GM12878 (cell line): ENCODE data around the gene ARHGEF3. TPM values are rescaled to one million over a fixed set of nuclear protein-coding genes. Genes with fewer than 3 reads are reported as not detected.
A peak's percentile ranks its signal among the peaks of the same experiment; 100 is the strongest.

ENCODE experiments used
- ASH2L ChIP-seq: fragments of 300-600, 200-600 bp; sonication (generic); IDR thresholded peaks from 2 replicates; pipeline ENCODE4 v1.6.1; 2017; ENCODE audit warnings: low read depth, mild to moderate bottlenecking, borderline replicate concordance
- BACH1 ChIP-seq: fragments of 450-650 bp; IDR thresholded peaks from 2 replicates; pipeline ENCODE4 v1.6.1; 2017; ENCODE audit warnings: mild to moderate bottlenecking, borderline replicate concordance
- CBX5 ChIP-seq: sonication (generic); IDR thresholded peaks from 2 replicates; pipeline ENCODE4 v1.6.1; 2016; ENCODE audit warnings: low read depth, moderate library complexity, mild to moderate bottlenecking, inconsistent platforms
- JUND ChIP-seq: IDR thresholded peaks from 2 replicates; pipeline ENCODE4 v1.6.1; 2012; ENCODE audit warnings: low read depth, mild to moderate bottlenecking, low read length, improper control_type of control experiment, moderate library complexity
- LARP7 ChIP-seq: fragments of 450-650 bp; IDR thresholded peaks from 2 replicates; pipeline ENCODE4 v1.6.1; 2017; ENCODE audit warnings: mild to moderate bottlenecking
- NFXL1 ChIP-seq: fragments of 450-650 bp; IDR thresholded peaks from 2 replicates; pipeline ENCODE4 v1.6.1; 2017; ENCODE audit warnings: antibody characterized with exemption, mild to moderate bottlenecking, borderline replicate concordance
- NFYA ChIP-seq: IDR thresholded peaks from 2 replicates; pipeline ENCODE4 v1.6.1; 2011; ENCODE audit warnings: low read depth, mild to moderate bottlenecking, low read length, improper control_type of control experiment, borderline replicate concordance
- PAX5 ChIP-seq: IDR thresholded peaks from 2 replicates; pipeline ENCODE4 v1.6.1; 2011; ENCODE audit warnings: low read depth, low read length, borderline replicate concordance
- PAX8 ChIP-seq: fragments of 450-650 bp; IDR thresholded peaks from 2 replicates; pipeline ENCODE4 v1.6.1; 2017; ENCODE audit warnings: mild to moderate bottlenecking, moderate library complexity
- PML ChIP-seq: IDR thresholded peaks from 2 replicates; pipeline ENCODE4 v1.6.1; 2012; ENCODE audit warnings: low read length, inconsistent platforms
- RELA ChIP-seq: fragments of 450-650 bp; IDR thresholded peaks from 2 replicates; pipeline ENCODE4 v1.8.0; 2014; ENCODE audit warnings: borderline replicate concordance; ENCODE audit not compliant: partially characterized antibody
- SIX5 ChIP-seq: IDR thresholded peaks from 2 replicates; pipeline ENCODE4 v1.6.1; 2011; ENCODE audit warnings: mild to moderate bottlenecking, low read depth, low read length, moderate library complexity; ENCODE audit not compliant: severe bottlenecking
- SMARCA5 ChIP-seq: fragments of 450-650 bp; IDR thresholded peaks from 2 replicates; pipeline ENCODE4 v1.6.1; 2017; ENCODE audit warnings: mild to moderate bottlenecking
- SREBF2 ChIP-seq: IDR thresholded peaks from 2 replicates; pipeline ENCODE4 v1.6.1; 2012; ENCODE audit warnings: mild to moderate bottlenecking, low read length
- SRF ChIP-seq, 2 experiments: IDR thresholded peaks; 2 replicates each; pipeline ENCODE4 v1.6.1; 2011; ENCODE audit warnings: low read depth in 2 of 2, low read length in 2 of 2, mild to moderate bottlenecking in 1 of 2, moderate library complexity in 1 of 2
- ZBED1 ChIP-seq: IDR thresholded peaks from 2 replicates; pipeline ENCODE4 v1.6.1; 2016; ENCODE audit warnings: borderline replicate concordance
- polyA plus RNA-seq, 11 experiments: library from polyadenylated mRNA; depleted of rRNA in 4 of 11; unstranded in 6 of 11; stranded (reverse) in 5 of 11; fragments of >200 nt; fragmentation: Nextera tagmentation in 4 of 11; fragmentation: Illumina TruSeq in 1 of 11; extraction: Ambion mirVana in 4 of 11; extraction: Trizol in 1 of 11; gene quantifications; 1 replicate in 1 of 11; 2 replicates in 10 of 11; pipeline versions ENCODE4 v1.2.1 to v1.2.3, GENCODE V29; 2011 to 2016; ENCODE audit warnings: inconsistent platforms in 2 of 11, missing spikeins in 2 of 11, low read depth in 1 of 11
- total RNA-seq, 4 experiments: library from RNA; depleted of rRNA in 3 of 4; stranded (reverse); fragments of >200 nt in 3 of 4; fragmentation: Illumina TruSeq in 1 of 4; extraction: Trizol in 1 of 4; gene quantifications; 2 replicates each; pipeline versions ENCODE4 v1.2.1 to v1.2.3, GENCODE V29; 2013 to 2021
- TF ChIP-seq, protein P1 (sequence below): fragments of 450-650 bp; formaldehyde crosslinking; IDR thresholded peaks from 2 replicates; pipeline ENCODE4 v1.4.0; 2022; ENCODE audit warnings: mild to moderate bottlenecking, moderate library complexity
- TF ChIP-seq, protein P2 (sequence below): IDR thresholded peaks from 2 replicates; pipeline ENCODE4 v1.6.1; 2011; ENCODE audit warnings: borderline replicate concordance, low read depth, mild to moderate bottlenecking, moderate library complexity, low read length; ENCODE audit not compliant: insufficient read depth, poor library complexity, severe bottlenecking
- TF ChIP-seq, protein P3 (sequence below): fragments of 450-650 bp; formaldehyde crosslinking; IDR thresholded peaks from 2 replicates; pipeline ENCODE4 v1.4.0; 2020; ENCODE audit warnings: mild to moderate bottlenecking, moderate library complexity
- TF ChIP-seq, protein P4 (sequence below): fragments of 450-650 bp; IDR thresholded peaks from 2 replicates; pipeline ENCODE4 v1.6.1; 2017; ENCODE audit warnings: mild to moderate bottlenecking, low read depth, inconsistent platforms; ENCODE audit not compliant: poor library complexity, severe bottlenecking

ARHGEF3 gene
- total and polyA plus RNA-seq, 10 of the 15 experiments (the other 5 are each of a cell fraction or from before 2014, with no cell fraction given), result 21.8 to 78.7 (median 56.2) TPM

DNA sequence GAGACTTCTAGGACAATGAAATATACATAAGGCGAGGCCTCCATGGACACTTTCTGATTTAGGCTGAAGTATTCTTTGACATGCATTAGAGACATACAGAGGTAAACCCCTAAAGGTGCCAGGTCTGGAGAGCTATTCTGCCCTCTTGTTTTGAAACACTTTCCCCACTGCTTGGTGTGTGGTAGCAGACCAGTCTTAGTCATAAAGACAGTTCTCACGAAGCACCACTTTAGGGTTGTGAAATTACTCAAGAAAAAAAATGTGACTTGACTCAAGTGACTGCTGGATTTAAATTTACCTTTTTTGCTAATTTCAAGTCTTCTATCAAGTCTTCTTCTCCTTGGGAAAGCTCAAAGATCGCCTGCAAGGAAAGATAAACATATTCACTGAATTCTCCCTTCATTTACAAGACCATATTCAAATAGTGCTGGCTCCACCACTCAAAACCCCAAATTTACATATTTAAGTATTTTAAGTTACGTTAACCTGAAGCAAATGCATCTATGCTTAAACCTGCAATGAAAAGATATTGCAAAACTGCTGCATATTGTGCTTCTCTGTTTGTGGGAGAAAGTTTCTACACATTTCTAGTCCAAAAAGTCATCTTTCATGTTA, 48.4 kb downstream of the ARHGEF3 start (continued):
- TF ChIP-seq NFXL1 (no peak), SREBF2 (no peak), SRF (IDR thresholded peaks at IDR 0.05; ENCODE audit: low read depth in 2 of 2, low read length in 2 of 2) (0 out of 4 replicates have a peak, but pooled peaks of 1 of the 2 experiments have one; percentile 58), BACH1 (peak; percentile 55; the same call in 1 of the 2 replicates), PAX8 (no peak), CBX5 (0 out of 2 replicates have a peak, but pooled peaks have one; percentile 53), JUND (peak; percentile 61; the same call in 1 of the 2 replicates), PAX5 (peak; percentile 96), SIX5 (no peak), LARP7 (no peak), SMARCA5 (no peak), NFYA (no peak), PML (peak; percentile 78; the same call in 1 of the 2 replicates), RELA (no peak), ZBED1 (peak; percentile 84; the same call in 1 of the 2 replicates), ASH2L (no peak)
- TF ChIP-seq, protein P1, sequence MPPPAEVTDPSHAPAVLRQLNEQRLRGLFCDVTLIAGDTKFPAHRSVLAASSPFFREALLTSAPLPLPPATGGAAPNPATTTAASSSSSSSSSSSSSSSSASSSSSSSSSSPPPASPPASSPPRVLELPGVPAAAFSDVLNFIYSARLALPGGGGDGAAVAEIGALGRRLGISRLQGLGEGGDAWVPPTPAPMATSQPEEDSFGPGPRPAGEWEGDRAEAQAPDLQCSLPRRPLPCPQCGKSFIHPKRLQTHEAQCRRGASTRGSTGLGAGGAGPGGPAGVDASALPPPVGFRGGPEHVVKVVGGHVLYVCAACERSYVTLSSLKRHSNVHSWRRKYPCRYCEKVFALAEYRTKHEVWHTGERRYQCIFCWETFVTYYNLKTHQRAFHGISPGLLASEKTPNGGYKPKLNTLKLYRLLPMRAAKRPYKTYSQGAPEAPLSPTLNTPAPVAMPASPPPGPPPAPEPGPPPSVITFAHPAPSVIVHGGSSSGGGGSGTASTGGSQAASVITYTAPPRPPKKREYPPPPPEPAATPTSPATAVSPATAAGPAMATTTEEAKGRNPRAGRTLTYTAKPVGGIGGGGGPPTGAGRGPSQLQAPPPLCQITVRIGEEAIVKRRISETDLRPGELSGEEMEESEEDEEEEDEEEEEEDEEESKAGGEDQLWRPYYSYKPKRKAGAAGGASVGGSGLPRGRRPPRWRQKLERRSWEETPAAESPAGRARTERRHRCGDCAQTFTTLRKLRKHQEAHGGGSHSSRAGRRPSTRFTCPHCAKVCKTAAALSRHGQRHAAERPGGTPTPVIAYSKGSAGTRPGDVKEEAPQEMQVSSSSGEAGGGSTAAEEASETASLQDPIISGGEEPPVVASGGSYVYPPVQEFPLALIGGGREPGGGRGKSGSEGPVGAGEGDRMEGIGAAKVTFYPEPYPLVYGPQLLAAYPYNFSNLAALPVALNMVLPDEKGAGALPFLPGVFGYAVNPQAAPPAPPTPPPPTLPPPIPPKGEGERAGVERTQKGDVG (CRISPR knock-in tag), result no peak
- TF ChIP-seq, protein P2, sequence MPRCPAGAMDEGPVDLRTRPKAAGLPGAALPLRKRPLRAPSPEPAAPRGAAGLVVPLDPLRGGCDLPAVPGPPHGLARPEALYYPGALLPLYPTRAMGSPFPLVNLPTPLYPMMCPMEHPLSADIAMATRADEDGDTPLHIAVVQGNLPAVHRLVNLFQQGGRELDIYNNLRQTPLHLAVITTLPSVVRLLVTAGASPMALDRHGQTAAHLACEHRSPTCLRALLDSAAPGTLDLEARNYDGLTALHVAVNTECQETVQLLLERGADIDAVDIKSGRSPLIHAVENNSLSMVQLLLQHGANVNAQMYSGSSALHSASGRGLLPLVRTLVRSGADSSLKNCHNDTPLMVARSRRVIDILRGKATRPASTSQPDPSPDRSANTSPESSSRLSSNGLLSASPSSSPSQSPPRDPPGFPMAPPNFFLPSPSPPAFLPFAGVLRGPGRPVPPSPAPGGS, result peak; percentile 93
- TF ChIP-seq, protein P3, sequence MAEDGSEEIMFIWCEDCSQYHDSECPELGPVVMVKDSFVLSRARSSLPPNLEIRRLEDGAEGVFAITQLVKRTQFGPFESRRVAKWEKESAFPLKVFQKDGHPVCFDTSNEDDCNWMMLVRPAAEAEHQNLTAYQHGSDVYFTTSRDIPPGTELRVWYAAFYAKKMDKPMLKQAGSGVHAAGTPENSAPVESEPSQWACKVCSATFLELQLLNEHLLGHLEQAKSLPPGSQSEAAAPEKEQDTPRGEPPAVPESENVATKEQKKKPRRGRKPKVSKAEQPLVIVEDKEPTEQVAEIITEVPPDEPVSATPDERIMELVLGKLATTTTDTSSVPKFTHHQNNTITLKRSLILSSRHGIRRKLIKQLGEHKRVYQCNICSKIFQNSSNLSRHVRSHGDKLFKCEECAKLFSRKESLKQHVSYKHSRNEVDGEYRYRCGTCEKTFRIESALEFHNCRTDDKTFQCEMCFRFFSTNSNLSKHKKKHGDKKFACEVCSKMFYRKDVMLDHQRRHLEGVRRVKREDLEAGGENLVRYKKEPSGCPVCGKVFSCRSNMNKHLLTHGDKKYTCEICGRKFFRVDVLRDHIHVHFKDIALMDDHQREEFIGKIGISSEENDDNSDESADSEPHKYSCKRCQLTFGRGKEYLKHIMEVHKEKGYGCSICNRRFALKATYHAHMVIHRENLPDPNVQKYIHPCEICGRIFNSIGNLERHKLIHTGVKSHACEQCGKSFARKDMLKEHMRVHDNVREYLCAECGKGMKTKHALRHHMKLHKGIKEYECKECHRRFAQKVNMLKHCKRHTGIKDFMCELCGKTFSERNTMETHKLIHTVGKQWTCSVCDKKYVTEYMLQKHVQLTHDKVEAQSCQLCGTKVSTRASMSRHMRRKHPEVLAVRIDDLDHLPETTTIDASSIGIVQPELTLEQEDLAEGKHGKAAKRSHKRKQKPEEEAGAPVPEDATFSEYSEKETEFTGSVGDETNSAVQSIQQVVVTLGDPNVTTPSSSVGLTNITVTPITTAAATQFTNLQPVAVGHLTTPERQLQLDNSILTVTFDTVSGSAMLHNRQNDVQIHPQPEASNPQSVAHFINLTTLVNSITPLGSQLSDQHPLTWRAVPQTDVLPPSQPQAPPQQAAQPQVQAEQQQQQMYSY (CRISPR knock-in tag), result no peak
- TF ChIP-seq, protein P4, sequence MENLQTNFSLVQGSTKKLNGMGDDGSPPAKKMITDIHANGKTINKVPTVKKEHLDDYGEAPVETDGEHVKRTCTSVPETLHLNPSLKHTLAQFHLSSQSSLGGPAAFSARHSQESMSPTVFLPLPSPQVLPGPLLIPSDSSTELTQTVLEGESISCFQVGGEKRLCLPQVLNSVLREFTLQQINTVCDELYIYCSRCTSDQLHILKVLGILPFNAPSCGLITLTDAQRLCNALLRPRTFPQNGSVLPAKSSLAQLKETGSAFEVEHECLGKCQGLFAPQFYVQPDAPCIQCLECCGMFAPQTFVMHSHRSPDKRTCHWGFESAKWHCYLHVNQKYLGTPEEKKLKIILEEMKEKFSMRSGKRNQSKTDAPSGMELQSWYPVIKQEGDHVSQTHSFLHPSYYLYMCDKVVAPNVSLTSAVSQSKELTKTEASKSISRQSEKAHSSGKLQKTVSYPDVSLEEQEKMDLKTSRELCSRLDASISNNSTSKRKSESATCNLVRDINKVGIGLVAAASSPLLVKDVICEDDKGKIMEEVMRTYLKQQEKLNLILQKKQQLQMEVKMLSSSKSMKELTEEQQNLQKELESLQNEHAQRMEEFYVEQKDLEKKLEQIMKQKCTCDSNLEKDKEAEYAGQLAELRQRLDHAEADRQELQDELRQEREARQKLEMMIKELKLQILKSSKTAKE, result peak; percentile 93
